ENCODE data around the gene MAS1L.
A peak's percentile ranks its signal among the peaks of the same experiment; 100 is the strongest.

MAS1L gene

GRCh38 chr6:29466241-29466640 is 21.5 kb downstream of the MAS1L start:
- no peak overlapping the region for H3K18ac ChIP-seq (ENCODE audit: low read length)
- H2AK5ac ChIP-seq (ENCODE audit: low read length), result no peak overlapping the region
- H3K27ac ChIP-seq (ENCODE audit: low read depth, low read length), result no peak overlapping the region
- no peaks in the 10 kb centered on the region for H3K27me3 ChIP-seq (ENCODE audit: insufficient read depth, low read length)
- no peak overlapping the region for H4K8ac ChIP-seq (ENCODE audit: low read depth, low read length)
- H3K79me2 ChIP-seq (ENCODE audit: control insufficient read depth, insufficient read depth, low read length, poor library complexity), result no peaks in the 10 kb centered on the region
- no peak overlapping the region for H2BK5ac ChIP-seq (ENCODE audit: low read depth, low read length, poor library complexity)
- H3K36me3 ChIP-seq (ENCODE audit: control insufficient read depth in 1 of 2, insufficient read depth in 2 of 2, low read length in 2 of 2), result no peaks in the 10 kb centered on the region
- H3K9me3 ChIP-seq (ENCODE audit: insufficient read depth, low read depth, low read length), result no peaks in the 10 kb centered on the region
- peaks cover 0 to 2% of the 10 kb centered on the region in 2 experiments for H3K4me1 ChIP-seq (ENCODE audit: control insufficient read depth in 1 of 2, insufficient read depth in 2 of 2, low read length in 2 of 2)
- no peak overlapping the region for H3K14ac ChIP-seq (ENCODE audit: low read length)
- no CpG with 5 or more reads among the region's 6 CpGs for WGBS (ENCODE audit: extremely low coverage, insufficient coverage, insufficient read length)
- no peak overlapping the region for H3K9ac ChIP-seq (ENCODE audit: low read length)
- no peak overlapping the region for H3K23ac ChIP-seq (ENCODE audit: low read length)
- no peak overlapping the region for H3K4me2 ChIP-seq (ENCODE audit: low read length)
- no peak overlapping the region for H3K4ac ChIP-seq (ENCODE audit: low read depth, low read length)
- no peak overlapping the region for H2BK12ac ChIP-seq (ENCODE audit: low read length)
- H2BK120ac ChIP-seq (ENCODE audit: insufficient read depth, low read length, poor library complexity), result no peak overlapping the region
- no peak overlapping the region for H4K91ac ChIP-seq (ENCODE audit: low read depth, low read length)
- H4K12ac ChIP-seq (ENCODE audit: low read depth, low read length), result no peak overlapping the region
- H2AFZ ChIP-seq (ENCODE audit: insufficient read depth, low read length, poor library complexity), result no peak overlapping the region
- DNase-seq, result no peak
- no peak overlapping the region for H3K4me3 ChIP-seq (ENCODE audit: low read depth, low read length)
- H3K79me1 ChIP-seq (ENCODE audit: low read length), result no peaks in the 10 kb centered on the region

GRCh38 chr6:29465801-29466200 is 22.0 kb downstream of the MAS1L start:
- Histone ChIP-seq H3K79me1 (ENCODE audit: low read length) (no peaks in the 10 kb centered on the region), H3K4me2 (ENCODE audit: low read length) (no peak overlapping the region), H2AK5ac (ENCODE audit: low read length) (no peak overlapping the region), H3K27me3 (ENCODE audit: insufficient read depth, low read length) (no peaks in the 10 kb centered on the region), H2BK5ac (ENCODE audit: low read depth, low read length, poor library complexity) (no peak overlapping the region), H4K91ac (ENCODE audit: low read depth, low read length) (no peak overlapping the region), H2BK12ac (ENCODE audit: low read length) (no peak overlapping the region), H4K12ac (ENCODE audit: low read depth, low read length) (no peak overlapping the region), H2BK120ac (ENCODE audit: insufficient read depth, low read length, poor library complexity) (no peak overlapping the region), H3K4me3 (ENCODE audit: low read depth, low read length) (no peak overlapping the region), H3K18ac (ENCODE audit: low read length) (no peak overlapping the region), H3K4ac (ENCODE audit: low read depth, low read length) (no peak overlapping the region), H3K27ac (ENCODE audit: low read depth, low read length) (no peak overlapping the region), H4K8ac (ENCODE audit: low read depth, low read length) (no peak overlapping the region), H3K9ac (ENCODE audit: low read length) (no peak overlapping the region), H3K23ac (ENCODE audit: low read length) (no peak overlapping the region), H2AFZ (ENCODE audit: insufficient read depth, low read length, poor library complexity) (no peak overlapping the region), H3K79me2 (ENCODE audit: control insufficient read depth, insufficient read depth, low read length, poor library complexity) (no peaks in the 10 kb centered on the region), H3K4me1 (ENCODE audit: control insufficient read depth in 1 of 2, insufficient read depth in 2 of 2, low read length in 2 of 2) (peaks cover 0 to 2% of the 10 kb centered on the region in 2 experiments), H3K36me3 (ENCODE audit: control insufficient read depth in 1 of 2, insufficient read depth in 2 of 2, low read length in 2 of 2) (no peaks in the 10 kb centered on the region), H3K9me3 (ENCODE audit: insufficient read depth, low read depth, low read length) (no peaks in the 10 kb centered on the region), H3K14ac (ENCODE audit: low read length) (no peak overlapping the region)
- DNase-seq, result no peak
- no CpG with 5 or more reads among the region's 2 CpGs for WGBS (ENCODE audit: extremely low coverage, insufficient coverage, insufficient read length)

- Histone ChIP-seq H3K36me3 (ENCODE audit: control insufficient read depth in 1 of 2, insufficient read depth in 2 of 2, low read length in 2 of 2) (no peaks in the 10 kb centered on the region), H3K4me1 (ENCODE audit: control insufficient read depth in 1 of 2, insufficient read depth in 2 of 2, low read length in 2 of 2) (peaks cover 0 to 2% of the 10 kb centered on the region in 2 experiments), H2BK12ac (ENCODE audit: low read length) (no peak overlapping the region), H3K9me3 (ENCODE audit: insufficient read depth, low read depth, low read length) (no peaks in the 10 kb centered on the region), H3K9ac (ENCODE audit: low read length) (no peak overlapping the region), H3K79me1 (ENCODE audit: low read length) (no peaks in the 10 kb centered on the region), H3K27ac (ENCODE audit: low read depth, low read length) (no peak overlapping the region), H3K14ac (ENCODE audit: low read length) (no peak overlapping the region), H4K91ac (ENCODE audit: low read depth, low read length) (no peak overlapping the region), H2AFZ (ENCODE audit: insufficient read depth, low read length, poor library complexity) (no peak overlapping the region), H3K4me2 (ENCODE audit: low read length) (no peak overlapping the region), H3K79me2 (ENCODE audit: control insufficient read depth, insufficient read depth, low read length, poor library complexity) (no peaks in the 10 kb centered on the region), H4K8ac (ENCODE audit: low read depth, low read length) (no peak overlapping the region), H3K4ac (ENCODE audit: low read depth, low read length) (no peak overlapping the region), H3K4me3 (ENCODE audit: low read depth, low read length) (no peak overlapping the region), H2BK5ac (ENCODE audit: low read depth, low read length, poor library complexity) (no peak overlapping the region), H3K18ac (ENCODE audit: low read length) (no peak overlapping the region), H2BK120ac (ENCODE audit: insufficient read depth, low read length, poor library complexity) (no peak overlapping the region), H3K23ac (ENCODE audit: low read length) (no peak overlapping the region), H2AK5ac (ENCODE audit: low read length) (no peak overlapping the region), H4K12ac (ENCODE audit: low read depth, low read length) (no peak overlapping the region), H3K27me3 (ENCODE audit: insufficient read depth, low read length) (no peaks in the 10 kb centered on the region)
- peak; percentile 29 to 85 for DNase-seq
- no CpG with 5 or more reads among the region's 2 CpGs for WGBS (ENCODE audit: extremely low coverage, insufficient coverage, insufficient read length)
Measured at GRCh38 chr6:29465279-29465678, 22.5 kb downstream of the MAS1L start.

- no peak overlapping the region for H3K14ac ChIP-seq (ENCODE audit: low read length)
- H3K4me3 ChIP-seq (ENCODE audit: low read depth, low read length), result no peak overlapping the region
- H3K79me1 ChIP-seq (ENCODE audit: low read length), result no peaks in the 10 kb centered on the region
- H3K4me2 ChIP-seq (ENCODE audit: low read length), result no peak overlapping the region
- no CpG with 5 or more reads among the region's 6 CpGs for WGBS (ENCODE audit: extremely low coverage, insufficient coverage, insufficient read length)
- H3K9me3 ChIP-seq (ENCODE audit: insufficient read depth, low read depth, low read length), result no peaks in the 10 kb centered on the region
- no peaks in the 10 kb centered on the region for H3K27me3 ChIP-seq (ENCODE audit: insufficient read depth, low read length)
- no peaks in the 10 kb centered on the region for H3K36me3 ChIP-seq (ENCODE audit: control insufficient read depth in 1 of 2, insufficient read depth in 2 of 2, low read length in 2 of 2)
- no peak overlapping the region for H4K12ac ChIP-seq (ENCODE audit: low read depth, low read length)
- H2BK120ac ChIP-seq (ENCODE audit: insufficient read depth, low read length, poor library complexity), result no peak overlapping the region
- no peak overlapping the region for H3K27ac ChIP-seq (ENCODE audit: low read depth, low read length)
- no peak overlapping the region for H2AFZ ChIP-seq (ENCODE audit: insufficient read depth, low read length, poor library complexity)
- H3K79me2 ChIP-seq (ENCODE audit: control insufficient read depth, insufficient read depth, low read length, poor library complexity), result no peaks in the 10 kb centered on the region
- peaks cover 0 to 2% of the 10 kb centered on the region in 2 experiments for H3K4me1 ChIP-seq (ENCODE audit: control insufficient read depth in 1 of 2, insufficient read depth in 2 of 2, low read length in 2 of 2)
- no peak overlapping the region for H4K8ac ChIP-seq (ENCODE audit: low read depth, low read length)
- H3K23ac ChIP-seq (ENCODE audit: low read length), result no peak overlapping the region
- no peak overlapping the region for H2BK5ac ChIP-seq (ENCODE audit: low read depth, low read length, poor library complexity)
- no peak overlapping the region for H4K91ac ChIP-seq (ENCODE audit: low read depth, low read length)
- H2AK5ac ChIP-seq (ENCODE audit: low read length), result no peak overlapping the region
- DNase-seq, result no peak
- no peak overlapping the region for H3K9ac ChIP-seq (ENCODE audit: low read length)
- H3K4ac ChIP-seq (ENCODE audit: low read depth, low read length), result no peak overlapping the region
- no peak overlapping the region for H2BK12ac ChIP-seq (ENCODE audit: low read length)
- no peak overlapping the region for H3K18ac ChIP-seq (ENCODE audit: low read length)
Measured at GRCh38 chr6:29462022-29462421, 25.7 kb downstream of the MAS1L start.

Data from trophoblast cell (in vitro differentiated cells and primary cell).